ENCODE measurements around the gene TNFRSF9. TPM values are rescaled to one million over a fixed set of nuclear protein-coding genes. Genes with fewer than 3 reads are reported as not detected.

Gene TNFRSF9
- total RNA-seq, 4 donors from 2014 or later: 0.66 to 1.7 TPM; not detected in 2

GRCh38 chr1:7984811-7985210, 44.2 kb upstream of the TNFRSF9 start:
- DNase-seq: no peak
- Histone ChIP-seq H3K4me3 (no peak overlapping the region), H3K27ac (no peak overlapping the region), H3K27me3 (no peaks in the 10 kb centered on the region), H3K9me3 (no peaks in the 10 kb centered on the region), H3K36me3 (peaks cover 0 to 64% (median 0%) of the 10 kb centered on the region in 3 donors), H3K4me1 (peaks cover 0 to 7% (median 0%) of the 10 kb centered on the region in 4 donors)
- TF ChIP-seq POLR2A (IDR thresholded peaks at IDR 0.05): no peak
- TF ChIP-seq, protein P1, sequence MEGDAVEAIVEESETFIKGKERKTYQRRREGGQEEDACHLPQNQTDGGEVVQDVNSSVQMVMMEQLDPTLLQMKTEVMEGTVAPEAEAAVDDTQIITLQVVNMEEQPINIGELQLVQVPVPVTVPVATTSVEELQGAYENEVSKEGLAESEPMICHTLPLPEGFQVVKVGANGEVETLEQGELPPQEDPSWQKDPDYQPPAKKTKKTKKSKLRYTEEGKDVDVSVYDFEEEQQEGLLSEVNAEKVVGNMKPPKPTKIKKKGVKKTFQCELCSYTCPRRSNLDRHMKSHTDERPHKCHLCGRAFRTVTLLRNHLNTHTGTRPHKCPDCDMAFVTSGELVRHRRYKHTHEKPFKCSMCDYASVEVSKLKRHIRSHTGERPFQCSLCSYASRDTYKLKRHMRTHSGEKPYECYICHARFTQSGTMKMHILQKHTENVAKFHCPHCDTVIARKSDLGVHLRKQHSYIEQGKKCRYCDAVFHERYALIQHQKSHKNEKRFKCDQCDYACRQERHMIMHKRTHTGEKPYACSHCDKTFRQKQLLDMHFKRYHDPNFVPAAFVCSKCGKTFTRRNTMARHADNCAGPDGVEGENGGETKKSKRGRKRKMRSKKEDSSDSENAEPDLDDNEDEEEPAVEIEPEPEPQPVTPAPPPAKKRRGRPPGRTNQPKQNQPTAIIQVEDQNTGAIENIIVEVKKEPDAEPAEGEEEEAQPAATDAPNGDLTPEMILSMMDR (IDR thresholded peaks at IDR 0.05): no peak

DNA sequence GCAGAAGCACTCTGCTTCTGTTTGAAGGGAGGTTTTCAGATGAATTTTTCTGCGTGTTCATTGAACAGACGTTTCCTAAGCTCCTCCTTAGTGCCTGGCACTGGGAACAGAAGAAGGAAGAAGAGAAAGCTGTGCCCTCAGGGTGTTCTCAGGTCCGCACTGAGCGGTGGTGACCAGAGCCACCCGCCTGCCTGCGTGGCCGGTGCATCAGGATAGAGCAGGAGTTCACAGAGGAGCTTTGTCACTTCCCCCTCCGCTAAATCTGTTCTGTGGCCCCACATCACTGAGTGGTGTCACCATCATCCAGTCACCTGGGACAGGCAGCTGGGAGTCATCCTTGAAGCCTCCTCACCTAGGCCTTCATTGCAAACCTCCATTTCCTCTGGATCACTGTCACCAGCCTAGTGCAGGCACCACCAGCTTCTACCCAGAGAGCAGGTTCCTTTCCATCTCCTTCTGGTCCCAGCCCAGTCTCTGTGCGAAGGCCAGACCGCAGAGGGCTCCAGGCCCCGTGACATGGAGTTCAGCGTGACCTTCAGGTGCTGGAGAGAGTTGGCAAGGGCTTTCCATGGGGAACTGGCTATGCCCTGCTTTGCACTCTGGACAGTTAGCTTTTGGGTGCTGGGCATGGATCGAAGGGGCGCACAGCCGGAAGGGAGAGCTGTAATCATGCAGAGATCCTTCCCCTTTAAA, 42.6 kb upstream of the TNFRSF9 start:
- Histone ChIP-seq H3K27me3 (no peaks in the 10 kb centered on the region), H3K36me3 (peaks cover 0 to 80% (median 0%) of the 10 kb centered on the region in 3 donors), H3K4me1 (peaks cover 0 to 7% (median 0%) of the 10 kb centered on the region in 4 donors), H3K27ac (no peak overlapping the region), H3K4me3 (no peak overlapping the region), H3K9me3 (no peaks in the 10 kb centered on the region)
- no peak for TF ChIP-seq POLR2A (IDR thresholded peaks at IDR 0.05)
- TF ChIP-seq, protein P1 (IDR thresholded peaks at IDR 0.05): no peak
- no peak for DNase-seq

DNA sequence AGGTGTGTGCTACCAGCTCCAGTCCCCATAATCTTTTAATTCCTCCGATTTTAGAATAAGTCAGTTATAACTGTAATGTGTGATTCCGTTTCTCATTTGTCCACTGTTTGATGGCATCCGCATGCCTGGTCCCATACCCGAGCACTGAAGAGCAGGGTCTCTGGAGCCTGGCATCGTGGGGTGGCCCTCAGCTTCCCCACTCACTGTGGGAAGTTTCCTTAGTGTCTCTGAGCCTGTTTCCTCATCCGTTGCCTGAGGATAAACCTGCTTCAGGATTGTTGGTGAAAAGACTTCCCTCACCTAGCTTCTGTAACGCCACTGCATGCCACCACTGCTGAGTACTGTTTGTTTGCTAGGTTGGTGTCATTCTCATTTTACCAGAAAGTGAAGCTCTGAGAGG, 40.3 kb upstream of the TNFRSF9 start:
- H3K27ac ChIP-seq: no peak overlapping the region

GRCh38 chr1:7975212-7975865, 34.7 kb upstream of the TNFRSF9 start:
- Histone ChIP-seq H3K9me3 (no peaks in the 10 kb centered on the region), H3K4me3 (no peak overlapping the region), H3K4me1 (no peaks in the 10 kb centered on the region), H3K36me3 (peaks cover 0 to 66% (median 5%) of the 10 kb centered on the region in 3 donors), H3K27me3 (no peaks in the 10 kb centered on the region), H3K27ac (no peak overlapping the region)
- peak in 2 of 3 donors; percentile 78 to 81 for DNase-seq
- TF ChIP-seq, protein P1 (IDR thresholded peaks at IDR 0.05): peak in 5 of 6 experiments; percentile 36 to 97 (median 90)
- TF ChIP-seq POLR2A (IDR thresholded peaks at IDR 0.05): no peak

More for the DNA sequence above, 40.3 kb upstream of the TNFRSF9 start:
- H3K9me3 ChIP-seq: no peaks in the 10 kb centered on the region
- no peak overlapping the region for H3K4me3 ChIP-seq
- TF ChIP-seq, protein P1 (IDR thresholded peaks at IDR 0.05): no peak
- TF ChIP-seq POLR2A (IDR thresholded peaks at IDR 0.05): no peak
- H3K4me1 ChIP-seq: peaks cover 0 to 7% (median 0%) of the 10 kb centered on the region in 4 donors
- DNase-seq: no peak
- peaks cover 0 to 83% (median 0%) of the 10 kb centered on the region in 3 donors for H3K36me3 ChIP-seq
- no peaks in the 10 kb centered on the region for H3K27me3 ChIP-seq

DNA sequence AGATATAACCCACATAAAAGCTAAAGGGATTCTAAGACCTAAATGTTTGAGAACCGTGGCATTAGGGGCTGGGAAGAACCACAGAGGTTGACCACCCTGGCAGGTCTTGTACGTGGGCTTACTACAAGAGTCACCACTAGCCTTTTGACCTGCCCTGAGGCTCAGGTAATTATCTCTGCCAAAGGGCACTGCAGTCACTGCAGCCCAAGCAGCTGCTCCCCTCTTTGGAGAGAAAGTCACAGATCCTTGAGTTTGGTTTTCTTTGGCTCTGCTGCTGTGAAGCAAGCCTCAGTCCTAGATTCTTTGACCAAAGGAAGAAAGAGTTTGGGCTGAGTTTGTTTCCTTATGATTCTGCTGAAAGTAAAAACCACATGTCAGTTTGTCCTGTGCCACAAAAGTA, 32.4 kb upstream of the TNFRSF9 start:
- H3K9me3 ChIP-seq: no peaks in the 10 kb centered on the region
- no peak overlapping the region for H3K27ac ChIP-seq
- peaks cover 0 to 66% (median 5%) of the 10 kb centered on the region in 3 donors for H3K36me3 ChIP-seq
- DNase-seq: no peak
- no peaks in the 10 kb centered on the region for H3K27me3 ChIP-seq
- TF ChIP-seq, protein P1 (IDR thresholded peaks at IDR 0.05): no peak
- no peak for TF ChIP-seq POLR2A (IDR thresholded peaks at IDR 0.05)
- no peaks in the 10 kb centered on the region for H3K4me1 ChIP-seq
- H3K4me3 ChIP-seq: no peak overlapping the region
